Measurements from ENCODE around the gene HDAC9. TPM values are rescaled to one million over a fixed set of nuclear protein-coding genes. Genes with fewer than 3 reads are reported as not detected.

HDAC9 gene
- total and polyA plus RNA-seq, 2 donors, result 4.8 to 12.2 TPM

GRCh38 chr7:18864967-18865366 is 369.4 kb downstream of the HDAC9 start:
- Histone ChIP-seq H3K27ac (ENCODE audit: low read depth in 1 of 2, low read length in 1 of 2) (no peak overlapping the region), H3K36me3 (ENCODE audit: control insufficient read depth in 2 of 2, insufficient read depth in 2 of 2, low read length in 1 of 2) (no peaks in the 10 kb centered on the region), H3K4me3 (ENCODE audit: low read length in 2 of 2) (no peak overlapping the region), H3K4me1 (ENCODE audit: control insufficient read depth in 2 of 2, insufficient read depth in 2 of 2, low read length in 2 of 2) (no peaks in the 10 kb centered on the region), H3K27me3 (ENCODE audit: control insufficient read depth in 2 of 2, insufficient read depth in 1 of 2, low read length in 1 of 2) (no peaks in the 10 kb centered on the region), H3K9me3 (ENCODE audit: control insufficient read depth in 2 of 2, insufficient read depth in 1 of 2, low read length in 1 of 2) (no peaks in the 10 kb centered on the region)
- DNase-seq (ENCODE audit: low read depth in 6 of 9, low spot score in 9 of 9), result no peak
- 89% methylated on average over 3 of the region's 3 CpGs for WGBS

GRCh38 chr7:18866359-18867036 is 370.9 kb downstream of the HDAC9 start:
- Histone ChIP-seq H3K36me3 (ENCODE audit: control insufficient read depth in 2 of 2, insufficient read depth in 2 of 2, low read length in 1 of 2) (no peaks in the 10 kb centered on the region), H3K27me3 (ENCODE audit: control insufficient read depth in 2 of 2, insufficient read depth in 1 of 2, low read length in 1 of 2) (no peaks in the 10 kb centered on the region), H3K4me1 (ENCODE audit: control insufficient read depth in 2 of 2, insufficient read depth in 2 of 2, low read length in 2 of 2) (no peaks in the 10 kb centered on the region), H3K9me3 (ENCODE audit: control insufficient read depth in 2 of 2, insufficient read depth in 1 of 2, low read length in 1 of 2) (no peaks in the 10 kb centered on the region), H3K4me3 (ENCODE audit: low read length in 2 of 2) (no peak overlapping the region), H3K27ac (ENCODE audit: low read depth in 1 of 2, low read length in 1 of 2) (no peak overlapping the region)
- DNase-seq (ENCODE audit: low read depth in 6 of 9, low spot score in 9 of 9), result peak in 2 of 9 donors; percentile 1 to 5
- 89% methylated on average over 4 of the region's 4 CpGs for WGBS

DNA sequence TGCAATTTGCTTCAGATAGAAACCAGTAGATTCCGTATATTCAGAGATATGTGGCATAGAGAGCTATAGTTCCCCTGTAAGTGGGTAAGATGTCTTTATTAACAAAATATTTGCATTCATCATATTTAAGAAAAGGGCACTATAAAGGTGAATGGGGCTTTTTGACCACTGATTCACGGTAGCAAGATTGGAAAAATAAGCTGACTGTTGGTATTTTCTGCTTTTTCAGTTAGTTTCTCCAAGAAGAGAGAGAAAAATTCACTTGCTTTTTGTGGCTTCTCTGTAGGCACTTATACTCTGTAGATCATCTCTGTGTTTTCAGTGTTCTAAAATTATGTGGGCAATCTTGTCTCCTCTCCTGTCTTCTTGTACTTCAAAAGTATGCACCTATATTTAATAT is 376.8 kb downstream of the HDAC9 start:
- H3K27ac ChIP-seq (ENCODE audit: low read depth in 1 of 2, low read length in 1 of 2), result no peak overlapping the region
- no peaks in the 10 kb centered on the region for H3K27me3 ChIP-seq (ENCODE audit: control insufficient read depth in 2 of 2, insufficient read depth in 1 of 2, low read length in 1 of 2)
- H3K4me1 ChIP-seq (ENCODE audit: control insufficient read depth in 2 of 2, insufficient read depth in 2 of 2, low read length in 2 of 2), result no peaks in the 10 kb centered on the region
- no peak for DNase-seq (ENCODE audit: low read depth in 6 of 9, low spot score in 9 of 9)
- no peak overlapping the region for H3K4me3 ChIP-seq (ENCODE audit: low read length in 2 of 2)
- no peaks in the 10 kb centered on the region for H3K36me3 ChIP-seq (ENCODE audit: control insufficient read depth in 2 of 2, insufficient read depth in 2 of 2, low read length in 1 of 2)
- no peaks in the 10 kb centered on the region for H3K9me3 ChIP-seq (ENCODE audit: control insufficient read depth in 2 of 2, insufficient read depth in 1 of 2, low read length in 1 of 2)
- WGBS, result 95% methylated on average over 2 of the region's 2 CpGs

DNA sequence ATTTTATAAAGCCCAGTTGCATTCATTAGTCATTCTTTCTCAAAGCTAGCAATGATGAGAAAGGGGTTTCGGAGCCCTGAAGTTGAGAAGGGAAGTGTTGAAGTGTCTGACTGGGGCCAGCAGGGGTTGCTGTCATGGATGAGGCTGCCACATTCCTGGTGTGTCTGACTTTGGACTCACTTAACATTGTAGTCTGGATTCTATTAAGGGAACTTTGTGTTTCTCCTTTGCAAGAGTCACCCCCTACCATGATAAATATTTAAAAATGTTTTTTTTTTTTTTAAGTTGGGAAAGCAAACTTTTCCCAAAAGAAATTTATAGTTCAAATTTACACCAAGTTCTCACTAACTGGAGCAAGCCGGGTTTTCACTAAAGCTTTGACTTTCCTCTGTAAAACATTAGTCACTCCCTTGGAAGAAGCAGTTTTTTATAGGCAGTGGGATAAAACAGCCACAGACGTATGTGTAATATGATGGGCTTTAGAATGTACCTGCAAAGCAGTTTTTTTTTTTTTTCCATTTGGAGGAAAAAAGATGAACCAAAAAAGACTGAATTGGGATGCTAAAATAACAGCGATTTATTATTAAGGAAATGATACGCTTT is 378.3 kb downstream of the HDAC9 start:
- no peak for DNase-seq (ENCODE audit: low read depth in 6 of 9, low spot score in 9 of 9)
- 95% methylated on average over 5 of the region's 5 CpGs for WGBS
- no peaks in the 10 kb centered on the region for H3K36me3 ChIP-seq (ENCODE audit: control insufficient read depth in 2 of 2, insufficient read depth in 2 of 2, low read length in 1 of 2)
- no peaks in the 10 kb centered on the region for H3K27me3 ChIP-seq (ENCODE audit: control insufficient read depth in 2 of 2, insufficient read depth in 1 of 2, low read length in 1 of 2)
- H3K4me1 ChIP-seq (ENCODE audit: control insufficient read depth in 2 of 2, insufficient read depth in 2 of 2, low read length in 2 of 2), result no peaks in the 10 kb centered on the region
- no peaks in the 10 kb centered on the region for H3K9me3 ChIP-seq (ENCODE audit: control insufficient read depth in 2 of 2, insufficient read depth in 1 of 2, low read length in 1 of 2)
- no peak overlapping the region for H3K27ac ChIP-seq (ENCODE audit: low read depth in 1 of 2, low read length in 1 of 2)
- H3K4me3 ChIP-seq (ENCODE audit: low read length in 2 of 2), result no peak overlapping the region

- Histone ChIP-seq H3K4me3 (ENCODE audit: low read length in 2 of 2) (no peak overlapping the region), H3K27ac (ENCODE audit: low read depth in 1 of 2, low read length in 1 of 2) (no peak overlapping the region), H3K27me3 (ENCODE audit: control insufficient read depth in 2 of 2, insufficient read depth in 1 of 2, low read length in 1 of 2) (no peaks in the 10 kb centered on the region), H3K4me1 (ENCODE audit: control insufficient read depth in 2 of 2, insufficient read depth in 2 of 2, low read length in 2 of 2) (no peaks in the 10 kb centered on the region), H3K36me3 (ENCODE audit: control insufficient read depth in 2 of 2, insufficient read depth in 2 of 2, low read length in 1 of 2) (no peaks in the 10 kb centered on the region), H3K9me3 (ENCODE audit: control insufficient read depth in 2 of 2, insufficient read depth in 1 of 2, low read length in 1 of 2) (no peaks in the 10 kb centered on the region)
- no peak for DNase-seq (ENCODE audit: low read depth in 6 of 9, low spot score in 9 of 9)
- 88% methylated on average over 1 of the region's 1 CpG for WGBS
These were observed 379.3 kb downstream of the HDAC9 start for GRCh38 chr7:18874880-18875279.

- H3K36me3 ChIP-seq (ENCODE audit: control insufficient read depth in 2 of 2, insufficient read depth in 2 of 2, low read length in 1 of 2), result no peaks in the 10 kb centered on the region
- WGBS, result 90% methylated on average over 3 of the region's 3 CpGs
These were observed 382.3 kb downstream of the HDAC9 start for GRCh38 chr7:18877874-18878273.

GRCh38 chr7:18886832-18887231 is 391.3 kb downstream of the HDAC9 start:
- no peak for DNase-seq (ENCODE audit: low read depth in 6 of 9, low spot score in 9 of 9)
- no peak overlapping the region for H3K27ac ChIP-seq (ENCODE audit: low read depth in 1 of 2, low read length in 1 of 2)
- 97% methylated on average over 4 of the region's 4 CpGs for WGBS
- no peak overlapping the region for H3K4me3 ChIP-seq (ENCODE audit: low read length in 2 of 2)
- H3K4me1 ChIP-seq (ENCODE audit: control insufficient read depth in 2 of 2, insufficient read depth in 2 of 2, low read length in 2 of 2), result no peaks in the 10 kb centered on the region
- no peaks in the 10 kb centered on the region for H3K9me3 ChIP-seq (ENCODE audit: control insufficient read depth in 2 of 2, insufficient read depth in 1 of 2, low read length in 1 of 2)
- no peaks in the 10 kb centered on the region for H3K36me3 ChIP-seq (ENCODE audit: control insufficient read depth in 2 of 2, insufficient read depth in 2 of 2, low read length in 1 of 2)
- H3K27me3 ChIP-seq (ENCODE audit: control insufficient read depth in 2 of 2, insufficient read depth in 1 of 2, low read length in 1 of 2), result no peaks in the 10 kb centered on the region

More at GRCh38 chr7:18877874-18878273, 382.3 kb downstream of the HDAC9 start:
- Histone ChIP-seq H3K27me3 (ENCODE audit: control insufficient read depth in 2 of 2, insufficient read depth in 1 of 2, low read length in 1 of 2) (no peaks in the 10 kb centered on the region), H3K4me3 (ENCODE audit: low read length in 2 of 2) (no peak overlapping the region), H3K27ac (ENCODE audit: low read depth in 1 of 2, low read length in 1 of 2) (no peak overlapping the region), H3K4me1 (ENCODE audit: control insufficient read depth in 2 of 2, insufficient read depth in 2 of 2, low read length in 2 of 2) (no peaks in the 10 kb centered on the region), H3K9me3 (ENCODE audit: control insufficient read depth in 2 of 2, insufficient read depth in 1 of 2, low read length in 1 of 2) (no peaks in the 10 kb centered on the region)
- DNase-seq (ENCODE audit: low read depth in 6 of 9, low spot score in 9 of 9), result no peak

GRCh38 chr7:18889436-18889835 is 393.9 kb downstream of the HDAC9 start:
- DNase-seq (ENCODE audit: low read depth in 6 of 9, low spot score in 9 of 9), result no peak
- Histone ChIP-seq H3K4me1 (ENCODE audit: control insufficient read depth in 2 of 2, insufficient read depth in 2 of 2, low read length in 2 of 2) (no peaks in the 10 kb centered on the region), H3K9me3 (ENCODE audit: control insufficient read depth in 2 of 2, insufficient read depth in 1 of 2, low read length in 1 of 2) (no peaks in the 10 kb centered on the region), H3K27ac (ENCODE audit: low read depth in 1 of 2, low read length in 1 of 2) (no peak overlapping the region), H3K36me3 (ENCODE audit: control insufficient read depth in 2 of 2, insufficient read depth in 2 of 2, low read length in 1 of 2) (no peaks in the 10 kb centered on the region), H3K27me3 (ENCODE audit: control insufficient read depth in 2 of 2, insufficient read depth in 1 of 2, low read length in 1 of 2) (no peaks in the 10 kb centered on the region), H3K4me3 (ENCODE audit: low read length in 2 of 2) (no peak overlapping the region)
- 86% methylated on average over 1 of the region's 1 CpG for WGBS

DNA sequence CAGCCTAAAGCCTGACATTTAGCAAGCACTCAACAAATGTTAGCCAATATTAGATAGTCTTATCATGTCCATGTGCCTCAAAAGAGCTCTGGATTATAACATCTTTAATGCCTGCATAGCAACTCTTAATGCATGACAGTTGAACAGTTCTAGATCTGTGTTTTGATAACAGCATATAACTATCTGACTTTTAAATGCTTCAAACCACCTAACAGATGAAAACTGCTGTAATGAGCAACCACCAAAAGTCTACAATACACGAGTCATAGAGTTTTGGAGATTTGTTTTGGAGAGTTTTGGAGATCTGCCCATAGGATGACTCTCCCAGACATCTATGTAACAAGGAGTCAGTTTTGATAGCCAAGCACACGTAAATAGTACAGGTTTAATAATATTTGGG is 394.6 kb downstream of the HDAC9 start:
- WGBS, result 80% methylated on average over 2 of the region's 2 CpGs
- no peak overlapping the region for H3K4me3 ChIP-seq (ENCODE audit: low read length in 2 of 2)
- H3K27me3 ChIP-seq (ENCODE audit: control insufficient read depth in 2 of 2, insufficient read depth in 1 of 2, low read length in 1 of 2), result no peaks in the 10 kb centered on the region
- no peak overlapping the region for H3K27ac ChIP-seq (ENCODE audit: low read depth in 1 of 2, low read length in 1 of 2)
- H3K9me3 ChIP-seq (ENCODE audit: control insufficient read depth in 2 of 2, insufficient read depth in 1 of 2, low read length in 1 of 2), result no peaks in the 10 kb centered on the region
- DNase-seq (ENCODE audit: low read depth in 6 of 9, low spot score in 9 of 9), result no peak
- no peaks in the 10 kb centered on the region for H3K4me1 ChIP-seq (ENCODE audit: control insufficient read depth in 2 of 2, insufficient read depth in 2 of 2, low read length in 2 of 2)
- no peaks in the 10 kb centered on the region for H3K36me3 ChIP-seq (ENCODE audit: control insufficient read depth in 2 of 2, insufficient read depth in 2 of 2, low read length in 1 of 2)
